GM12892 (cell line): ENCODE measurements around the gene MBTPS2.
"Not testable (repeated sequence)": the region's sequence is repeated elsewhere in the genome, so short reads cannot be mapped to it uniquely, and the experiment has no call there.

Experiments
- DNase-seq: peaks from one replicate; pipeline ENCODE4 v3.0.0; 2011; ENCODE audit not compliant: insufficient read length
- FAIRE-seq: peaks from 2 replicates; lab custom pipeline; 2011; peaks lifted over from hg19 to GRCh38; lab: Jason Lieb, UNC
- POLR2A ChIP-seq: IDR thresholded peaks from 2 replicates; pipeline ENCODE4 v1.6.1; 2011; ENCODE audit warnings: low read depth, low read length, control low read depth
- POLR2AphosphoS5 ChIP-seq: IDR thresholded peaks from 2 replicates; pipeline ENCODE4 v1.6.1; 2011; ENCODE audit warnings: low read depth, low read length, control low read depth
- TAF1 ChIP-seq: IDR thresholded peaks from 2 replicates; pipeline ENCODE4 v1.6.1; 2011; ENCODE audit warnings: low read depth, mild to moderate bottlenecking, control low read depth, low read length, borderline replicate concordance

Gene MBTPS2

DNA sequence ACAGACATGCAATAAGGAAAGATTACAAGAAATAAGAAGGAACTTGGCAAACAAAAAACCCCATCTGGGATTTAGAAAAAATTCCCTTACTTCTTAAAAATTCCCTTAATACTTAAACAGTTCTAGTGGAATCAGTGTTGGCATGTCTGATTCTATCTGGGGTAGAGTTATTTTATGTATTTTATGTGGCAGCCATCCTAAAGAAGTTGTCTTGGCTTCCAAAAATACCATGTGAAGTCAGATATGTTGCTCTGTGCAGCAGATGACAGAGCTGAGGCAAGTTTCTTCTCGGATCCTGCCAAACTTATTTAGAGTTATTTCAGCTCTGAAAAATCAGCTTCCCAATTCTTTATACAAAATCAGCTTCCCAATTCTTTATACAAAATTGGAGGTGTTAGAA is 31.1 kb downstream of the MBTPS2 start:
- no peak for TF ChIP-seq TAF1
- TF ChIP-seq POLR2AphosphoS5, result no peak
- TF ChIP-seq POLR2A, result no peak
- FAIRE-seq (no peak), DNase-seq (no peak)

DNA sequence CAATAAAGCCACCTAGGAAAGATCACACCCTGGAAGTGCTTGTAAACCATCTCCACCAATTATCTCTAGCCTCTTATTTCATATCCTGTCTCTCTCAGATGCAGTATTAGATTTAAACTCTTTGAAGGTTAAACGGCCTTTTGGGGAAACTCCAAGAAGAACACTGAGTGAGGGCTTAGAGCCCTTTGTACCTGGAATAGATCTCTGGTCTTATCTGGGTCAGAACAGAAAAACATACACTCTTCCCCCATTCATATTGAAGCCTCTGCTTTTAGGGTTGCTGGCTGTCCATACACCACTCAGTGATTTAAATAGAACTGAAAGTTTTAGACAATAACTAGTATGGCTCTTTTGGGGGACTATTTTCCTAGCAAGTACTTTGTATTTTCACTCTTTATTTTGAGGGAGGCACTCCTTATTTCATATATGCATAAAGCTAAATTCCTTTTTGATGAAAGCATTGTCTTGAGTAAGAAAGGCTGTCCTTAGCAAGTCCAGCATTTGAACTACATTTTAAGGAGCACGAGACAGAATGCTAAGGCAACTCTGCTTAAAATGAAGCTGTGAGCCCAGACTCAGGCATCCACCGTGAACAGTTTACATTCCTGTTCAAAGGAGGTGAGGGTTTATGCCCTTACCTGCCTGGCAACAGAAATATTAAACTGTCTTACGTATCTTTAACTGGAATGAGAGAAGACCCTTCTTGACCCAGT is 33.8 kb downstream of the MBTPS2 start:
- no peak for TF ChIP-seq POLR2AphosphoS5
- DNase-seq, result no peak

DNA sequence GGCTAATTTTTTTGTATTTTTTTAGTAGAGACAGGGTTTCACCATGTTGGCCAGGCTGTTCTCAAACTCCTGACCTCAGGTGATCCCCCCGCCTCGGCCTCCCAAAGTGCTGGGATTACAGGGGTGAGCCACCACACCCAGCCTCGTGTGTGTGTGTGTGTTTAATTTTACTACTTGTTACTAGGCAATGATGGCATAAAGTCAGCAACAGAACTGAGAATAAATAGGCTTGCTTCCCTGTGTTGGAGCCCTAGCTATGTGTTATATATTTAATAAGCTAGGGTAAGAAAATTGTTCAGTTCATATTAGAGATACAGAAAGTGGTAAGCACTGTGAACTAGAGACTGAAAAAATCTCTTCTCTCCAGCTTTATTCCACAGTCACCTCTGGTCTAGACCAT is 34.8 kb downstream of the MBTPS2 start:
- FAIRE-seq, DNase-seq: not testable (repeated sequence)

More for the DNA sequence above, 33.8 kb downstream of the MBTPS2 start:
- no peak for FAIRE-seq

DNA sequence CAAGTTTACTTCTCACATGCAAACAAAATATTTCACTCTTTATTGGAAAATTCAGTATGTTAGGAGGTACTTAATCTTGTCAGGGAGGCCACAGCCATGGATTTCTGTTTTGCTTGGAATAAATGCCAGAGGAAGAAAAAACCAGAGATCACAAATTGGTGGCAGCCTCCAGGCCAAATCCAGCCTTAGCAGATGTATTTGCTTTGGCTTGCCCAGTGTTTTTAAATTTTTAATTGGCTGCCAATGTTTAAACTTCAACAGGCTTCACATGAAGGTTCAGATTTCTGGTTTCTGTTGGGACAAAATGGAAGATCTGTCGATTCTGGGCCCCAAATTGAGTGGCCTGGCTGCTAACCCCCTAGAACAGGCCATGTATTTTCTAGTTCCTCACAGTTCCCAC is 35.6 kb downstream of the MBTPS2 start:
- FAIRE-seq, result no peak
- TF ChIP-seq POLR2A (no peak), TAF1 (no peak), POLR2AphosphoS5 (no peak)
- no peak for DNase-seq

DNA sequence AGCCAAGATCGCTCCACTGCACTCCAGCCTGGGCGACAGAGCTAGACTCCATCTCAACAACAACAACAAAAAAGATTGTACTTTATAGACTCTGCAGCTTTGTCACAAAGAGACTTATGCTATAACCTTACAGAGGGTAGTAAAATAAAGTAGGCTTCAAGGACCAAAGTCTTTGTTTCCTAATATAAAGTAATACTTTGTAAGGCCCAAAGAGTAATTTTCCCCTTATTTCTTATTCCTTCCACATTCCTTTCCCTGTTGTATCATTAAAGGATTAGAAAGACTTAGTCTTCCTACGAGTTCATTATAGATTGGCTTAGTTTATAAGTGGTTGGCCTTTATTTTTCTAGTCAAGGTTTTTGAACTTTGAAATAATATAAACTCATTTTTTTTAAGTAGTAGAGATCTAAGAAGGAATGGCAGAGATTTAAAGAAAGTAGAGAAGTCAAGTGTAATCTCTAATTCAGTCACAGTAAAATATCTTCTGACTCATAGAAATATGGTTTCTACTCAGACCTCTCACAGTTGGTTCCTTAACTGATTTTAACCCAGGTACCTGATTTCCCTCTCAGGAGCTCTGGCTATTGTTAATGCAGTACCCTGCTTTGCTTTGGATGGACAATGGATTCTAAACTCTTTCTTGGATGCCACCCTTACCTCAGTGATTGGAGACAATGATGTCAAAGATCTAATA is 42.6 kb downstream of the MBTPS2 start:
- DNase-seq, result no peak
- FAIRE-seq, result no peak
- no peak for TF ChIP-seq POLR2A
- TF ChIP-seq TAF1, result no peak
- no peak for TF ChIP-seq POLR2AphosphoS5

DNA sequence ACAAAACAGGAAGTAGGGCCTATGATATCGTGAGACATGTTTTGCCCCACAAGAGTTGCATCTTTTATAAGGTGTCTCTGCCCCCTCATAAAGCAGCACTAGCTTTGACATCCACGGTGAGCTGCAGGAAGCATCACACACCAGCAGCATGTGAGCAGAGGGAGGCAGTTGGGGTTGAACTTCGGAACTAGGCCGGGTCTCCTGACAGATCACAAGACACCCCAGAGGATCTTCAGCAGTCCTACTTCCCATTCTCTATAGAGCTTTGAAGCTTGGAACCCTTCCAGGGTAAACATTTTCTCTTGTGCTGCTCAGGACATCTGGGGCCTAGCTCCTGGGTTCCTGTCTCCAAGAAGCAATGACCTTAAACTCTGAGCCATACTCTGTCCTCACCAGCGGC is 43.8 kb downstream of the MBTPS2 start:
- TF ChIP-seq POLR2A (no peak), TAF1 (no peak), POLR2AphosphoS5 (no peak)
- no peak for FAIRE-seq
- no peak for DNase-seq

DNA sequence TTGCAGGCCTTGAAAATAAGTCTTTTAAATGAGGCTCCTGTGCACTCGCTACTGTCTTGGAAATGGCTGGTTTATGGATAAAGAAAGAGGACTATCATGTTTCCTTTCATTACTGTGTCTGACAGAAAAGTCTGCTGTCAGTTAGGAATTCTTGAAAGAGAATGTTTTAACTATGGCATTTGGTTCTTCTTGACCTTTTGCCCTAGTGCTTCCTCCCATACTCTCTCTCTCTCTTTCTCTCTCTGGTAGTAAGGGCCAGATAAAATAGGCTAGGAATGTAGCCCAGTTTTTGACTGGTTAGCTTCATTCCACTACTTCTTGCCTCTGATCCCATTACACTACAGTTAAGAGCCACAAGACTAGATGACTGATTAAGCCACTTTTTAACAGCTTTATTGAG is 46.2 kb downstream of the MBTPS2 start:
- DNase-seq, result no peak
- TF ChIP-seq POLR2A (no peak), POLR2AphosphoS5 (no peak), TAF1 (no peak)

DNA sequence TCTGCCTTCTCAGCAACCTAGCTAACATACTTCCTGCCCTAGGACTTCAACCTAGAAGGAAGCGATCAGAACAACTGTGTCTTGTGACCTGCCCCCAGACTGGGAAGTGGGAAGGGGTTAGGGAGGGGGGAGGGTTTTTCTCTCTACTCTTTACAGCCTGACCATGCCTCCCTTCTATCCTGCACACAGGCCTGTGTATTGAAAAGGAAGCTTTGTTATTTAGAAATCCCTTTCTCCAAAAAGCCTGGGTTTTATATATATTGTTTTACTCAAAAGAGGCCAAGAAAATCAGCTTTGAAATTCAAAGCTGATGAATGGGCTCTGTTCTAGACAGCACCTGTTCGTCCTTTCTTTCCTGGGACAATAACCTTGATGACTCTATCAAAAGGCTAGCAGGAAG is 65.9 kb downstream of the MBTPS2 start:
- no peak for TF ChIP-seq TAF1
- no peak for TF ChIP-seq POLR2AphosphoS5
- TF ChIP-seq POLR2A, result no peak
- no peak for FAIRE-seq
- DNase-seq, result no peak

More for the DNA sequence above, 46.2 kb downstream of the MBTPS2 start:
- FAIRE-seq, result no peak

DNA sequence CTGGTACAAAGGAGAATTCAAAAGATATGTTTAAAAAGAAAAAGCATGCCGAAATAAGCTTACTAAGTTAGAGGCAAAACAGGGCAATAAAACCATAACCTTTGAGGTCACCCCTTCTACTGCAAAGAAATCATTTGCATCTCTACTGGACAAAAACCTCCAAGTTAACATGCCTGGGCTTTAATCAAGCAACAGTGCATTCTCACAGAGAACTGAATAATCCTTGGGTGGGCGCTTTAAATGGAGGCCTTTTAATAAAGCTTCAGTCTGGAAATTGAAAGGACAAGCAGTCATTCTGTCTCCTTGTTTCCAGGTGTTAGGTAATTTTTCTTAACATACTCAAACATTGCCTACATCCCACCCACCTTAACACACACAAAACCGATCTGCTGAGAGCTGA is 66.5 kb downstream of the MBTPS2 start:
- DNase-seq, result no peak
- TF ChIP-seq POLR2AphosphoS5, result no peak
- no peak for TF ChIP-seq TAF1
- no peak for TF ChIP-seq POLR2A
- FAIRE-seq, result no peak

DNA sequence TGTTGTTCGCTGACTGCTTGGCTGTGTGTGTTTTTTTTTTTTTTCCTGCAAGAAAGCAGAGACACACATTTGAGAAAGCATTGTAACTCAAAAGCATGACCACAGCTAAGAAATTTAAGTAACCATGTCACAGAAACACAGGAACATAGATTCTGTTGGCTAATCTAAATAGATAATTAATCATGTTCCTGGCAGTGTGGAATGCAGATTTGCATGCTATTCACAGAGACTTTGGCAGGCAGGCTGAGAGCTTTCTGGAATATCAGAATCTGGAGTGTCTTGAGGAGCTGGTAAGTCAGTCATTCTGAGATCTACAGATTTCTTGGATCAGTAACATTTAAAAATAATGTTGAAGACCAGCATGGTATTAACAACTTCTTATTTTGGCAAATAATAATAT is 67.8 kb downstream of the MBTPS2 start:
- TF ChIP-seq POLR2AphosphoS5, result no peak
- no peak for TF ChIP-seq POLR2A
- TF ChIP-seq TAF1, result no peak
- no peak for DNase-seq
- FAIRE-seq, result no peak

DNA sequence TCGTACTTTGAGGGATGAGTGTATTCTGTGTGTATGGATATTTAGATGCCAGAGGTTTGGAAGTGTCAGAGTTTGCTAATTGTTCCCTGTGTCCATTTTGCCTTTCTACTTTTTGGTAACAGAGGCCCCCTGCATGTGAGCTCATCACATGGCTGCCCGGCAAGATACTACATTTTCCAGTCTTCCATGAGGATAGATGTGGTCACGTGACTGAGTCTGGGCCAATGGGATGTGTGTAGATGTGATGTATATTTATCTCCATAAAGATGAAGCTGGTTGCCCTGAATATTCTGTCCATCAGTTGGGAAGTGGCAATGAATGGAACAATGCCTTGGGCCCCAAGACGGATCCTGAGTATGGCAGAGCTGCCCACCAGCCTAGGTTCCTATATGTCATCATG is 72.1 kb downstream of the MBTPS2 start:
- TF ChIP-seq POLR2AphosphoS5 (no peak), TAF1 (no peak), POLR2A (no peak)
- FAIRE-seq (no peak), DNase-seq (no peak)

DNA sequence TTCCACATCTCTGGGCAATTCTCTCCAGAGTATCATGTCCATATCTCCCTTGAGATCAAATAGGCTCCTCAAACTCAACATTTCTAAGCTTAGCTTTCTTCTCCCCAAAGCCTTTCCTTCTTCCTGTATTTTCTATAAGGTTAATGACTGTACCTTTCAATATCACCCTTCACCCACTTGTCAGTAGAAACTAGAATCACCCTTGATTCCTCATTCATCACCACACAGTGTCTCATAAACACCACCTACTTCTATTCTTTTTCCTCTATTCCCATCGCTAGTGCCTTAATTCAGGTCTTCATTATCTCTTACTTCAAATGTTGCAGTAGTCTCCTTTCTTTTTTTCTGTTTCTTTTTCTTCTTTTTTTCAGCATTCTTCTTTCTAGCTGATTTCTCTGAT is 72.8 kb downstream of the MBTPS2 start:
- no peak for FAIRE-seq
- TF ChIP-seq TAF1 (no peak), POLR2AphosphoS5 (no peak), POLR2A (no peak)
- DNase-seq, result no peak

DNA sequence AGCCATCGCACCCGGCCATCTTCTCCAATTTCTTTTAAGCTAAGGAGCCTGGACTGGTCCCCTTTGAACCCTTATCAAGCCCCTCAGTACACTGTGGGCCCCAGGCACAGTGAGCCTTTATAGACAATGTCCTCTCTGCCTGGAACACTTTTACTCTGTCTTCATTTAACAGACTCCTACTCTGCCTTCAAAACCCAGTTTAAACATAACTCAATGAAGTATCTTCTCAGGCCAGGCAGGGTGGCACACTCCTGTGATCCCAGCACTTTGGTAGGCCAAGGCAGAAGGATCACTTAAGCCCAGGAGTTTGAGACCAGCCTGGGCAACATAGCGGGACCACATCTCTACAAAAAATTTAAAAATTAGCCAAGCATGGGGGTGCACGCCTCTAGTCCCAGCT is 73.6 kb downstream of the MBTPS2 start:
- no peak for TF ChIP-seq POLR2A
- no peak for TF ChIP-seq TAF1
- TF ChIP-seq POLR2AphosphoS5, result no peak
- no peak for FAIRE-seq
- DNase-seq, result no peak
